Colon (tissue), 2 donors: ENCODE measurements around the gene DEFB110.

Source experiments
- FAIRE-seq: peaks from 2 replicates; lab custom pipeline; 2012; peaks lifted over from hg19 to GRCh38; lab: Jason Lieb, UNC
- donor health status: control.
- donor health status: control.

DEFB110 gene

DNA sequence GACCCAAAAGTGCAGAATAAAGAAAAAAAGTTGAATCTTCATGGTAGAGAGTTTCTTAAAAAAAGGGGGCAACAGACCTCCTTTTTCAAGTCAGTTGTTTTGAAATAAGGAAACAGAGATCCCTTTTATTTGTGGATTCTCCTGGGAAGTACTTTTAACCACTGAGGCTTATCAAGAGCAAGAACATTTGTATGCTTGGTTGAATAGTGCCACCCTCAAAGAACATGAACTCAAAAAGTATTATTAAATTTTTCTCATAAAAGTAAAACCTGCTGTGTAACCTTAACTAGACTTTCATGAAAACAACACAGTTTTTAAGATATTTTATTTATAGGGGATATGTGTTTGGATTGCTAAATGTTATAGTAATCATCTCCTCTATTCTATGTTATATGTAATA lies at the start of gene DEFB110:
Gene DEFB110 (minus strand): TSS at position 101 of the 400 bp plus-strand sequence. CDS start 59 bp downstream, at position 42.
- no peak for FAIRE-seq

DNA sequence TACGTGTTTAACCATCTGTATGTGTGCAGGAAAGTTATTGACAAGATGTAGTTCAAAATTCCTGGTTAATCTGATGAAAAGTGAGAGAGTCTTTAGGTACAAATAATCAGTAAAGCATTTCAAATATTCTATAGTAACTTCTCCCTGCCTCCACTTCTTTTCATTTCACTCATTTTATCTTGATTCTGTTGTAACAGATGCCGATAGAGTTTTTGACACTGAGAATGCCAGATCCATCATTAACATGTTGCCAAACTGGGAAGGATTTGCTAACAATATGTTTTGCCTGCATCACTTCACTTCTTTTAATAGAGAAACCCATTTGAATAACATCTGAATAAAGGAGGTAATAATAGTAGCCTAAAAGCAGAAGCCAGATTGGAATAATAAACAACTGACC lies 48.3 kb upstream of the DEFB110 start:
- FAIRE-seq, result no peak

GRCh38 chr6:50062051-50062450 lies 40.3 kb upstream of the DEFB110 start:
- no peak for FAIRE-seq

DNA sequence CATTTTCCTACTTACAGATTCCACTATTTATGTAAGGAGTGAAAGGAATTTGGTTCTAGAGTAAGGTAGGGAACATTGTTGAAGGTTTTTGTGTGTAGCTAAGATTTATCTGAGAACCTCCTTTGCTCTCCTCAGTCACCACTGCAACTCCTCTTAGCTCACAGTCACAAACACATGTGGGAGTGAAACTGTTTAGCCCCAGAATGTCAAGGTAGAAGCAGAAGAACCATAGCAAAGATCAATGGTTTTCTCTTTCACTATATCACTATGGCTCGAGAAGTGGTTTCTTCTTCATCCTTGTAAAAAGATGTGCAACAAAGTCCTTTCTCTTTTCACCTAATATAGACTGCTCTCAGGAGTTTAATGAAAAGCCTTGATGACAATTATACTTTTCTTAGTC lies 34.4 kb upstream of the DEFB110 start:
- no peak for FAIRE-seq

DNA sequence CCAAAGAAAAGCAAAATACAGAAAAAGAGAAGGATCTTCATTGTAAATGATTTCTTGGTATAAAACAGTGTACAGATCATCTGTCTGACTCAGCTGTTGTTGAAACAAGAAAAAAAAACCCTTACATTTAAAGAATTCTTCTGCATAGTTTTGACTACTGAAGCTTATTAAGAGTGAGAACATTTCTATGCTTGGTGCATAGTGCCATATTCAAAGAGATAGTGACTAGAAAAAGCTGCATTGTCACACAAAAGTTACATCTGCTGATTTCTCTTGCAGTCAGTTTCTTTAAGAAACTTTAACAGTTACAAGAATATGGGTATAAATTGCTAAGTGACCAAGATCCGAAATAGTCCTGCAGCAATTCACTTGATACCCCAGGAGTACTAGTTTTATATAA lies 28.0 kb upstream of the DEFB110 start, which contains the start of gene DEFB112:
Gene DEFB112 (minus strand): TSS at position 101 of the 400 bp plus-strand sequence. CDS start 60 bp downstream, at position 41.
- FAIRE-seq, result no peak

DNA sequence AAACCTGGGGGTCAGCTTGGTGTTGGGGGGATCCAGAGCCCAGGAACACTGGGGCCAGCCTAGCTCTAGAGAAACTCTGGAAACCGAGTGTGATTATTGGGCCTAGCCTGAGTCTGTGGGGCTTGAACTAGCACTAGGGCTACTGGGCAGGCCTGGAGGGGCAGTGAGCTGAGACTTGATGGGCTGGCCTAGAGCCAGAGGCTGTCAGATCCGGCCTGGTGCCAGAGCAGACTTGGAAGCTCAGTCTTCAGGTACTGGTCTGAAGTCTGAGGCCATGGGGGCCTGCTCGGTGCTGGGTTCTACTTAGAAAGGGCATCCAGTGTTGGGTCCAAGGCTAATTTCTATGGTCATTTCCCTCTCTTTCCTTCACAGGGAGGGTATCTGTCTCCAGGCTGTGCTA lies 25.2 kb upstream of the DEFB110 start:
- no peak for FAIRE-seq

DNA sequence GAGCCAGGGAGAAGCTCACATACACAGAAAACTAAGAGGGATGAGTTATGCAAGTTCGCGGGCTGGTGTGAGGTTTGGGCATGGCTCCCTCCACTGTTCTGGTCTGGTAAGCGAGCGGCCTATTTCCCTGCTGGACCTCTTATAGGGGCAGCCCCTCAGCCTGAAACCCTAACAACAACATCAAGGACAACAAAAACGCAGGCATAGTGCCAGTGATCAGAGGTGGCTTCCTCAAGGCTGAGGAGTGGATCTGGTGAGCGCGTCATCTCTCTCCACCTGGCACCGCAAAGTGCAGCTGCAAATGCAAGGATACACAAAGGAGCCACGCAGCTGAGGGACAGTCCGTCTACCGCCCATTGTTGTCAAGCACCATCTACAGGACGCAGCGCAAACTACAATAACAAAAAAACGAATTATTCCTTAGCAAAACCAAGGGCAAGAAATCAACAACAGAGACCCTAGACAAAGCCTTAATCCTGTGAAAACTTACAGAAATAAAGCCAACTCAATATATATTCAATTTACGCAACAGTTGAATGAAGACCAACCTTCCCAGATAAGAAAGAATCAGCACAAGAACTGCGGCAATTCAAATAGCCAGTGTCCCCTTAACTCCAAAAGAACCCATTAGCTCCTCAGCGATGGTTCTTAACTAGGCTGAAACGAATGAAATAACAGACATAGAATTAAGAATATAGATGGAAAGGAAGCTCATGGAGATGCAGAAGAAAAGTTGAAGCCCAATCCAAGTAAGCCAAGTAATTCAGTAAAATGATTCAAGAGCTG lies 9.2 kb upstream of the DEFB110 start:
- FAIRE-seq, result no peak

DNA sequence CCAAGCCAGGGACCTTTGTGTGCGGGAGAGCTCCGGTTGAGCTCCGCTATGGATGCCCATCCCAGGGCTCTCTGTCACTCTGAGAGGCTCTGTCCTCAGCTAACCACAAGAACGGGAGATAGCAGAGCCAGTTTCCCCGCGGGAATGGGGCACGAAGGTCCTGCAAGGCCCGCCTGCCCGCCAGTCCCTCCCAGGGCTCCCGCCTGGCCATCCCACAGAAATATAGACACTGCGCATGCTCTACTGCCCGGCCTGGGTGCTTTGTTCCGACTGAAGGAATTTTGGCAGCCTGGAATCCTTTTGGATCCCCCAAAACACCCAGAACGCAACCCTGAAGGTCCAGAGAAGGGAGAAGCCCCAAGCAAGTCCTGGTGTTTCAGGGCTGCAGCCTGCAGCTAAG lies 8.6 kb upstream of the DEFB110 start:
- no peak for FAIRE-seq

DNA sequence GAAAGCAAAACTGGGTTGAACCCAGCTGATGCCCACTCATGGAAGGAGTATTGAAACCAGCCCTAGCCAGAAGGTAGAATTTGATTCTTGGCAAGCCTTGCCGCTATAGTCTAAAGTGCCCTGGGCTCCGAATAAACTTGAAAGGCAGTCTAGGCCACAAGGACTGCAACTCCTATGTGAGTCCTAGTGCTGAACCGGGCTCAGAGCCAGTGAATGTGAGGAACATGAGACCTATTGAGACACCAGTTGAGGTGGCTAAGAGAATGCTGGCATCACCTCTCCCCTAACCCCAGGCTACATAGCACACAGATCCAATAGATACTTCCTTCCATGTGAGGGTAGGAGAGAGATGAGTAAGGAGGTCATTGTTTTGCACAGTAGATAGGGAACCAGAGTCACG lies 3.5 kb upstream of the DEFB110 start:
- FAIRE-seq, result no peak

- no peak for FAIRE-seq
Measured at GRCh38 chr6:50007819-50008218, 14.0 kb downstream of the DEFB110 start.

- FAIRE-seq, result no peak
Measured at GRCh38 chr6:50003139-50003538, 18.7 kb downstream of the DEFB110 start.

DNA sequence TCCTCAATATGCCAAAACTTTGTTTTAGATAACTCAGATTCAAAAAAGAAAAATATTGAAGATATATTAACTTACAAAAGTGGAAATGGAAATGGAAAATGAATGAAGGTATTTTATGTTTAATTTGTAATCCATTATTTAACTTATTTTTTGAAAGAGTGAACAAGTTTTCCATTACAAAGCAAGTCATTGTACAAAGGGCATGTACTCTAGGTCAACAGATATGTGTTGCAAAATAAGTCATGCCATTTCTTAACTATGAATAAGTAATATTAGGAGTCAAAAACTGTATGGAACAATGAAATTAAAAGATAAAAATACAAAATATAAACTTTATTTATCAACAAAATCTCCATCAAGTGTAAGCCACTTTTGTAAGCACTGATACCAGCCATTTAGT lies 26.5 kb downstream of the DEFB110 start:
- FAIRE-seq, result no peak

- FAIRE-seq, result no peak
Measured at GRCh38 chr6:49988900-49989299, 32.9 kb downstream of the DEFB110 start.

- FAIRE-seq, result no peak
Measured at GRCh38 chr6:49987749-49988148, 34.0 kb downstream of the DEFB110 start.

DNA sequence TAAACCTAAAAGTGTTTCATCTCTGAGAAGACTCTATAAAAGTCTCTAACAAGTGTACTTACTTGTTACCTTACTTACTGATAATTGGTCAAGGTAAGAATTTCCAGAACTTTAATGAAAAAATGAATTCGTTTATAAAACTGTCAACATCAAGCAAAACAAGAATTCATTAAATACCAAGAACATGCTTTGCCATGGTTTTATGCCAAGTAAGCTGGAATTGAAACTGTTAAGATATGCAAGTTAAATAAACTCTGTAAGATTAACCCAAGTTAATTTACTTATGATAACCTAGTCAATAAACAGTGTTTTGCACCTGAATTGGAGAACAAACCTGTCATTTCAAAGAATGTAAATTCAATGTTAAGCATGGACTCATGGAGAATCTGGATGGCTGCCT lies 35.2 kb downstream of the DEFB110 start:
- FAIRE-seq, result no peak

DNA sequence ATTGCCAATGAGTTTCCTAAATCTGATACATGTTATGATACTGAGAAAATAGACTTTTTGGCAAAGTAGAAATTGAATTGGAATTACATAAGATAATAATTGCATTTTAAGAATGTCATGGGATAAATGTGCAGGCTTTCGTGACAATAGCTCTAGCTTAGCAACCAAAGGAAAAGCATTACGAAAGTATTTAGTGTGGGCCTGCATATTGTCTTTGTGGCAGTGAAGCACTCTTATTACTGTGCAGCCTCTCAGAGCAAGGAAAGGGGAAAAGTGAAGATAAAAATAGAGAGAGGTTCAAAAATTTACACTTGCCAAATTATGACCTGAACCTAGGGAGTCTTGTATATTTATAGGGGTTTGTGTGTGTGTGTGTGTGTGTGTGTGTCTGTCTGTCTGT lies 39.7 kb downstream of the DEFB110 start:
- no peak for FAIRE-seq

DNA sequence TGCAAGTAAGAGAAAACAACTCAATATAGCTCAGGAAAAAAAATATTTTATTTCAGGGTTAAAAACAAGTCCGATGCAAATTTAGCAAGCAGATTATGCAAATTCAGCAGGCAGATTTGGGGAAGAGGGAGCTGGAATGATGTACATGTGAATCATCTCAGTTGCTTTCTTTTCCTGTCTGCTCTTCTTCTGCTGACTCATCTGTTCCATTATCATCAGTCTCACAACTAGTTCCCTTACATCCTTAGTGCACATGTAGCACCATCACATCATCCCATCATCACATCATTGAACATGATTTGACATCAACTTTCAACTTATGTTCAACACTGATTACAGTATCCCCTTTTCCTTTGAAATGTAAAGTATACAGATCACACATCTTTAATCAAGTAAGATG lies 40.9 kb downstream of the DEFB110 start:
- FAIRE-seq, result no peak

GRCh38 chr6:49979584-49979983 lies 42.2 kb downstream of the DEFB110 start:
- FAIRE-seq, result no peak

GRCh38 chr6:49978332-49979226 lies 43.2 kb downstream of the DEFB110 start:
- FAIRE-seq, result no peak

- no peak for FAIRE-seq
Measured at GRCh38 chr6:49969605-49970004, 52.2 kb downstream of the DEFB110 start, which contains the start of gene DEFB113. Gene DEFB113 (minus strand): TSS chr6:49969625. CDS start chr6:49969625, 0 bp downstream.
